HG02610 (cell line): ENCODE data around the gene HDGFL2.

ENCODE experiments used
- ATAC-seq: cut with Tn5 transposase; IDR thresholded peaks from one replicate; pipeline ENCODE4 v1.9.1; 2021; ENCODE audit warnings: mild to moderate bottlenecking, moderate library complexity; ENCODE audit not compliant: unreplicated experiment

The HDGFL2 gene

GRCh38 chr19:4464815-4465581 is 7.1 kb upstream of the HDGFL2 start:
- no peak for ATAC-seq

DNA sequence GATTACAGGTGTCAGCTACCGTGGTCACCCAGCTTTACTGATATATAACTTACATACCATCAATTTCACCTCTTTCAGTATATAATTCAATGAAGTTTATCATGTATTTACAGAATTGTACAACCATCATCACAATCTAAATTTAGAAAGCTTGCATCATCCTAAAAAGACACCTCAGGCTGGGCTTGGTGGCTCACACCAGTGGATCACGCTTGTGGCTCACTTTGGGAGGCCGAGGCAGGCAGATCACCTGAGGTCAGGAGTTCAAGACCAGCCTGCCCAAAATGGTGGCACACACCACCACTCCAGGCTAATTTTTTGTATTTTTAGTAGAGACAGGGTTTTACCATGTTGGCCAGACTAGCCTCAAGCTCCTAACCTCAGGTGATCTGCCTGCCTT is 4.3 kb upstream of the HDGFL2 start:
- no peak for ATAC-seq

DNA sequence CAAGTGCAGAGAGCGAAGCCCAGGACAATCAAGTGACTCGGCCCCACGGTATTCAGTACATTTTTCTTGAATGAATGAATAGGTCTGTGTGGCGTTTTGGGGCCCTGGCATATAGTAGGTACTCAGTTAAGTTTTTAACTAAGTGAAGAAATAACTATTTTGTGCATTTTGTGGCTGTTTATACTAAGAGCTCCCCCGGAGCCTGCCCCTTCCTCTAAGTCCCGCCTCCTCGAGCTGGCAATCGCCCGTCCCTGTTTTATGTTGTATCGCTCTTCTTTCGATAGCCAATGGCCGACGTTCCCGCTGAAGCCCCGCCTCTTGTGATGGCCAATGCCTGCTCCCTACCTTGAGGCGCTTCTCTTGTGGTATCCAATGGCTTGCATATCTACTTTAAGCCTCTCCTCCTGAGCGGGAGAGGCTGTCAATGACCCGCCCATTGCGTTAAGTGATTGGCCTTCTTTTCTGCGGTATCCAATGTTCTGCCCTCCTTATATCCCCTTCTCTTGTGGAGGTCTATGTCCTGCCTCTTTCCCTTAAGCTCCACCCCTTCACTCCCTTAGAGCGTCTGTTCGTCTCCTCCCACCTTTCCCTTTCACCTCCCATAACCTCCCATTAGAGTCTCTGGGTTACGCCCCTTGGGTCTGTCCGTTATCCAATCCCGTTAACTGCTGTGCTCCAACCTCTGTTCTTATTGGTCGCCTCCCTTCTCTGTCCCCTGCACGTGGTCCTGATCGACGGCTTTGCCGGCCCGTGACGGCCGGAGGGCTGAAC is 509 bp upstream of the HDGFL2 start:
- peak; percentile 86 for ATAC-seq

DNA sequence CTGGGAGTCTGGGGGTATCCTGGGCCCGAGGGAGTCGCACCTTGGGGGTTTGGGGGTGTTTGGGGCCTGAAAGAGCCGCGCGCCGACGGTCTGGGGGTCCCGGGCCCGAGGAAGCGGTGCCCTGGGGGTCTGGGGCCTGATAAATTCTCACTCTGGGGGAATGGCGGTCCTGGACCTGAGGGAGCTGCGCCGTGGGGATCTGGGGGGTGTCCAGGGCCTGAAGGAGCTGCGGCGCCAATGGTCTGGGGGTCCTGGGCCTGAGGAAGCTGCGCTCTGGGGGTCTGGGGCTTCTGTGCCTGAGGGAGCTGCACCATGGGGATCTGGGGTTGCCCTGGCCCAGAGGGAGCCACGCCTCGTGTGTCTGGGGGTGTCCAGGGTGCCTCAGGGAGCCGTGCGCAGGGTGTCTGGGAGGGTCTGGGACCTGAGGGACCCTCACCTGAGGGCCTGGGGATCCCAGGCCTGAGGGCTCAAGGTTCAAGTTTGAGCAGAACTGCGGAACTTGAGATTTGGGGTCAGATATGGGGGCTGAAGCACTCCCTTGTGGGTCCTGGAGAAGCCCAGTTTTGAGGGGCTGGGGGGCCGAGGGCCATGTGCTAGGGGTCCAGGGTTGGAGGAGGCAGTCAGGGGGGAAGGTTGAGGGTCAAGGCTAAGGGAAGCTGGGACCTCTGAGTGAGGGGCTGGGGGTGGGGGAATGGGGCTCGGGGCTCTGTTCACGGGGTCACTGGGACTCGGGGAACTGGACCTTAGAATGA is 1.1 kb downstream of the HDGFL2 start:
- no peak for ATAC-seq

GRCh38 chr19:4473763-4474513 is 1.8 kb downstream of the HDGFL2 start:
- no peak for ATAC-seq

DNA sequence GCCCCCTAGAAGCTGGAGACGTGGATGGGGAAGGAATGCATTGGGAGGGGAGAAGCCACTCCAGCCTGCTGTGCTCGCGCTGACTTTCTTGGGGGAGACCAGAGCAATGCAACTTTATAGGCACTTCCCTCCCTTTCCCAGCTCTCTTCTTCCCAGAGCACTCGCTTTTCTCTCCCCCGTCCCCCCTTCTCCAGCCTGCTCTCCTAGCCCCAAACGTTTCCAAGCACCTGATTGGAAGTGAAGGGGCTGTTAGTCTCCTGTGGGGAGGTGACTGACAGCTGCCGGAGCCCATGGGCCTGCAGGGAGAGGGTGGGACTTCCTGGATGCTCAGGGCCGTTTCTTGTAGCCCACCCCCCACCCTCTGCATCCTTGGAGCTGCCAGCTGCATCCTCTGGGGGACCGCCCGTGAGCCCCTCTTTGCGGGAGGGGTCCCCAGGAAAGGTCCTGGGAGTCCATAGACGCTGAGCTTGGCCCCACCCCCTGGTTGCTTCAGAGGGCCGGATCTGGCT is 2.5 kb downstream of the HDGFL2 start:
- no peak for ATAC-seq

GRCh38 chr19:4477034-4477801 is 5.1 kb downstream of the HDGFL2 start:
- no peak for ATAC-seq

DNA sequence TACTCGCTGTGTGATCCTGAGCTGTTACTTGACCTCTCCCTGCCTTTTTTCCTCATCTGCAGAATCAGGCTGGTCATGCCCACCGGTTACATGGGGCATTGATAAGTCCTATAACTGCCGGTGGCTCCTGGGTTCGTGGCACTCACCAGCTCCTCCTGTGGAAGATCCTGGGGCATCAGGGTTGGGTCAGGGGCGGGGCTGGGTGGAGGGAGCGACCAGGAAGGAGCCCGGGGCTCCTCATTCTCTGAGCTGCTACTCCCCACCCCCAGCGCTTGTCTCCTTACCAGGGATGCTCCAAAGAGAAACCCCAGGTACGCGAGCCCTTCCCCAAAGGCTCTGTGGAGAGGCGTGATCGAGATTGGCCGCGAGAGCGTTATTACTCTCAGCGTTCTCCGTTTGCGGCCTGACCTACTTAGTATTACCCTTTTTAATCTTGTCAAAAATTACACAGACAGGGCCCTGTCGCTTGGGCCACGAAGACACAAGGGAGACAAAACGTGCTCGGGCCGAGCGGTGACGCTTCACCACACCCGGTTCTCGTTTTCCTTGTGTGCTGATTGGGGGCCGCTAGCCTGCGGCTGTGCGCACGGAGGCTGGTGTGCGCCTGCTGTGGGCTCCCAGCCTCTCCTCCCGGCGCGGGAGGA is 10.7 kb downstream of the HDGFL2 start:
- no peak for ATAC-seq

- ATAC-seq = no peak
Observed at GRCh38 chr19:4483385-4483784, 11.3 kb downstream of the HDGFL2 start.

GRCh38 chr19:4487572-4487971 is 15.5 kb downstream of the HDGFL2 start:
- ATAC-seq = no peak

DNA sequence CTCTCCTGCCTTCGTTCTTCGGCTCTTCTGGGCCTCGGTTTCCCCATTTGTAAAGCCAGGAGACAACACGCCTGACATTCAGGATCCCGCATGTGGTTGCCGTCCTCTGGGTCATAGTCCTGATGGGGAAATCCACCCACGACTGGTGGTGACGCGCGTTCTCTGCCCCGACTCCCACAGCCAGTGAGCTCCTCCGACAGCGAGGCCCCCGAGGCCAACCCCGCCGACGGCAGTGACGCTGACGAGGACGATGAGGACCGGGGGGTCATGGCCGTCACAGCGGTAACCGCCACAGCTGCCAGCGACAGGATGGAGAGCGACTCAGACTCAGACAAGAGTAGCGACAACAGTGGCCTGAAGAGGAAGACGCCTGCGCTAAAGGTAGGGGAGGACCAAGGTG is 16.4 kb downstream of the HDGFL2 start:
- no peak for ATAC-seq

DNA sequence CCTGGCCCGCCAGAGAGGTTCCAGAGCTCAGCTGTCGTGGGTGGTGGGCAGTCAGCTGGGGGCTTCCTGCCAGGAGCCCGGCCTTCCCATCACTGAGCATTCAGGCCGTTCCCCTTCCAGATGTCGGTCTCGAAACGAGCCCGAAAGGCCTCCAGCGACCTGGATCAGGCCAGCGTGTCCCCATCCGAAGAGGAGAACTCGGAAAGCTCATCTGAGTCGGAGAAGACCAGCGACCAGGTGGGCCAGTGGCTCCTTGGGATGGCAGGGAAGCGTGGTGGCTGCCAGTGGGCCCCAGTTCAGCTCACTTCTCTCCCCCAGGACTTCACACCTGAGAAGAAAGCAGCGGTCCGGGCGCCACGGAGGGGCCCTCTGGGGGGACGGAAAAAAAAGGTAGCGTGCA is 19.3 kb downstream of the HDGFL2 start:
- no peak for ATAC-seq

GRCh38 chr19:4492337-4493103 is 20.4 kb downstream of the HDGFL2 start:
- no peak for ATAC-seq

DNA sequence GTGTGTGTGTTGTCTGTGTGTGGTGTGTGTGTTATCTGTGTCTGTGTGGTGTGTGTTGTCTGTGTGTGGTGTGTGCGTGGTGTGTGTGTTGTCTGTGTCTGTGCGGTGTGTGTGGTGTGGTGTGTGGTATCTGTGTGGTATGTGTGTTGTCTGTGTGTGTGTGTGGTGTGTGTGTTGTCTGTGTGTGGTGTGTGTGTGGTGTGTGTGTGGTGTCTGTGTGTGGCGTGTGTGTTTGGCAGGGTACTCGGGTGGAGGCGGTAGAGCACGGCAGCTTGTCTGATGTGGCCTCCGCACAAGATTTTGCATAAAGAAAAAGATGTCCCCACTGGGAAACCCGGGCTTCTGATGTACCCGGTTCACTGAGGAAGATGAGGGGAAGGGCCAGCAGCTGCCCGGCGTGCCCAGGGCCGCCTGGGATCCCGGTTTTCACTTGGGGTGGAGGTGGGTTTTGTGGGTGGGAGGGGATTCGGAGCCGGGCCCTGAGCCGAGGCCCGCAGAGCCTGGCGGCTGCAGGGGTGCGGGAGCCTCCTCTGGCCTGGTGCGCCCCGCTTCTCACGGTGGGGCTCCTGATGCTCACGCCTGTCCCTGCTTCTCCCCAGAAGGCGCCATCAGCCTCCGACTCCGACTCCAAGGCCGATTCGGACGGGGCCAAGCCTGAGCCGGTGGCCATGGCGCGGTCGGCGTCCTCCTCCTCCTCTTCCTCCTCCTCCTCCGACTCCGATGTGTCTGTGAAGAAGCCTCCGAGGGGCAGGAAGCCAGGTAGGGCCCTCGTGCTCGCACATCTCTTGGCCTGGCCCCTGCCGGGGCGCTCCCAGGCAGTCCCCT is 21.2 kb downstream of the HDGFL2 start:
- ATAC-seq = no peak

DNA sequence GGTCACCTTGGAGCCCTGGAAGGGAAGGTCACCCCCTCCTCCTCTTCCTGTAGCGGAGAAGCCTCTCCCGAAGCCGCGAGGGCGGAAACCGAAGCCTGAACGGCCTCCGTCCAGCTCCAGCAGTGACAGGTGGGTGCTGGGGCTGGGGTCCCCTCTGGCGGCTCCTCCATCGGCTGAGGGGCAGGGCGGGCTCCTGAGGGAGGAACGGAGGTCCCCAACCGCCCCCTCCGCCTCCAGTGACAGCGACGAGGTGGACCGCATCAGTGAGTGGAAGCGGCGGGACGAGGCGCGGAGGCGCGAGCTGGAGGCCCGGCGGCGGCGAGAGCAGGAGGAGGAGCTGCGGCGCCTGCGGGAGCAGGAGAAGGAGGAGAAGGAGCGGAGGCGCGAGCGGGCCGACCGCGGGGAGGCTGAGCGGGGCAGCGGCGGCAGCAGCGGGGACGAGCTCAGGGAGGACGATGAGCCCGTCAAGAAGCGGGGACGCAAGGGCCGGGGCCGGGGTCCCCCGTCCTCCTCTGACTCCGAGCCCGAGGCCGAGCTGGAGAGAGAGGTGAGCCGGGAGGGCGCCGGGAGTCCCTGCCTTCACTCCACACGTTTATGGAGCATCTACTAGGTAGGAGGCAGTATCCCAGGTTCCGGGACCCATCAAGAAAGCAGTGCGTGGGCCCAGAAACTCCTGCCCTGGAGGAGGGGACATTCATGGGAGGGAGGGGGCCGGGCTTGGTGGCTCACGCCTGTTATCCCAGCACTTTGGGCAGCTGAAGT is 22.0 kb downstream of the HDGFL2 start:
- no peak for ATAC-seq

GRCh38 chr19:4494691-4495064 is 22.6 kb downstream of the HDGFL2 start:
- no peak for ATAC-seq

DNA sequence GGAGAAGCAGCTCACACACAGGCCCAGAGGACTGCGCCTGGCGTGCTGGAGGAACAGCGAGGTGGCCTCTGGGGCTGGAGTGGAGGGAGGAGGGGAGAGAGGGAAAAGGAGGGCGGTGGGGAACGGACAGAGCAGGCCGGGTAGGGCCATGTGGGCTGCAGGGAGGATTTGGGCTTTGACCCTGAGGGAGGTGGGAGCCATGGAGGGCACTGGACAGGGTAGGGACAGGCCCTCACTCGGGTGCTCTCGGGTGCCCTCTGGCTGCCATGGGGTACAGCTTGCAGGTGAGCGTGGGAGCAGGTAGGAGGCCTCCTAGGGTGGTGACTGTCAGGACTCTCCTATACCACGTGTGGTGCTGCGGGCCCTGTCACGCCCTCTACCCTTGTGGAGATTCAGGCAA is 23.4 kb downstream of the HDGFL2 start:
- no peak for ATAC-seq
